OCI-LY3 (cell line): ENCODE data around the gene WNT9A.

ENCODE experiments used
- CTCF ChIP-seq: fragments of 200-600, 300-600 bp; sonication (generic); IDR thresholded peaks from 2 replicates; pipeline ENCODE4 v1.5.1; 2014; ENCODE audit warnings: antibody characterized with exemption, low read length, low read depth
- EZH2phosphoT487 ChIP-seq: fragments of 200-600 bp; shearing (Covaris generic); IDR thresholded peaks from 2 replicates; pipeline ENCODE4 v1.6.1; 2018; ENCODE audit warnings: antibody characterized with exemption, mixed run types, low read depth

DNA sequence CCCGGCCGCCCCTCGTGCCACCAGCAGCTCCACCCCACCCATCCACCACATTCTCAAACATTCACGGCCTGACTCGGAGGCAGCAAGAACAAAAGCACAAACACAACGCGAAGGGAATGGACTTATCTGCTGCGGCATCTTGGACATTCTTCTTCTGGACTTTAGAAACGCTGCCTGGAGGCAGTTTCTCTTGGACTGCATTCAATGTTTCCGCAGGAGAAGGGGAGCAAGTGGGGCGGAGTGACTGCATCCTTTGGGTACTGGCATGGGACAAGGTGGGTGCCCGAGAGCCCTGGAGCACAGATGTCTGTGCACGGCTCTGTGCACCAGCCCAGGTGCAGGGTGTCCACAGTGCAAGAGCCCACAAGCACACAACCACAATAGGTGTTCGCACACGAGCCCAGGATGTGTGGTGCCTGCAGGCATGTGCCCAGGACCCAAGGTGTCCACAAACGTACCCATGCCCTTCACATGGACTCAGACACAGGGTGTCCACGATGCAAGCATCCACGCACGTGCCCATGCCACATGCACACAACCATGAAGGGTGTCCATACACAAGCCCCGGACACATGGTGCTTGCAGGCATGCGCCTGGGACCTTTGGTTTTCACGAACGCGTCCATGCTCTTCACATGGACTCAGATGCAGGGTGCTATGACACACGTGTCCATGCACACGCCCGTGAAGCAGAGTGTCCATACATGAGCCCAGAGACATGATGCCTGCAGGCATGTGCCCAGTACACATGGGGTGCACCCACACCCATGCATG is 53.6 kb downstream of the WNT9A start:
- TF ChIP-seq CTCF (no peak), EZH2phosphoT487 (no peak)
